Immature natural killer cell (primary cell): ENCODE results near the gene CCDC30. TPM values are rescaled to one million over a fixed set of nuclear protein-coding genes. Genes with fewer than 3 reads are reported as not detected.
"Not testable (repeated sequence)": the region's sequence is repeated elsewhere in the genome, so short reads cannot be mapped to it uniquely, and the experiment has no call there.

Experiments
- DNase-seq, 3 donors: peaks; one replicate each; pipeline ENCODE4 v3.0.0; 2022; ENCODE audit warnings: mixed read lengths in 1 of 3
- H3K27ac Mint-ChIP-seq, 6 donors: one replicate each; pipeline ENCODE4 v1.8.0; 2020; ENCODE audit warnings: mixed read lengths in 6 of 6, mild to moderate bottlenecking in 5 of 6, inconsistent platforms in 4 of 6, moderate library complexity in 3 of 6
- H3K27me3 Mint-ChIP-seq, 3 donors: one replicate each; pipeline ENCODE4 v1.8.0; 2020 to 2021; ENCODE audit warnings: low read depth in 3 of 3, mild to moderate bottlenecking in 3 of 3, mixed read lengths in 3 of 3, moderate library complexity in 3 of 3, inconsistent platforms in 1 of 3
- H3K36me3 Mint-ChIP-seq, 3 donors: one replicate each; pipeline ENCODE4 v1.8.0; 2020; ENCODE audit warnings: mixed read lengths in 3 of 3, inconsistent platforms in 2 of 3, mild to moderate bottlenecking in 2 of 3
- H3K4me1 Mint-ChIP-seq, 2 donors: one replicate each; pipeline ENCODE4 v1.8.0; 2020; ENCODE audit warnings: inconsistent platforms in 2 of 2, mild to moderate bottlenecking in 2 of 2, mixed read lengths in 2 of 2, moderate library complexity in 1 of 2
- H3K4me3 Mint-ChIP-seq, 5 donors: one replicate each; pipeline ENCODE4 v1.8.0; 2020; ENCODE audit warnings: mild to moderate bottlenecking in 5 of 5, mixed read lengths in 5 of 5, inconsistent platforms in 3 of 5, moderate library complexity in 3 of 5
- H3K9me3 Mint-ChIP-seq, 6 donors: one replicate each; pipeline ENCODE4 v1.8.0; 2020; ENCODE audit warnings: mild to moderate bottlenecking in 6 of 6, mixed read lengths in 6 of 6, inconsistent platforms in 4 of 6, moderate library complexity in 3 of 6
- polyA plus RNA-seq, 3 donors: library from polyadenylated mRNA; unstranded; fragments of 300-500 nt; fragmentation: Illumina TruSeq; gene quantifications; one replicate each; pipeline ENCODE4 v1.2.3, GENCODE V29; 2021

The CCDC30 gene
- polyA plus RNA-seq, 3 donors from 2014 or later: 2.7 TPM; not detected in 1

DNA sequence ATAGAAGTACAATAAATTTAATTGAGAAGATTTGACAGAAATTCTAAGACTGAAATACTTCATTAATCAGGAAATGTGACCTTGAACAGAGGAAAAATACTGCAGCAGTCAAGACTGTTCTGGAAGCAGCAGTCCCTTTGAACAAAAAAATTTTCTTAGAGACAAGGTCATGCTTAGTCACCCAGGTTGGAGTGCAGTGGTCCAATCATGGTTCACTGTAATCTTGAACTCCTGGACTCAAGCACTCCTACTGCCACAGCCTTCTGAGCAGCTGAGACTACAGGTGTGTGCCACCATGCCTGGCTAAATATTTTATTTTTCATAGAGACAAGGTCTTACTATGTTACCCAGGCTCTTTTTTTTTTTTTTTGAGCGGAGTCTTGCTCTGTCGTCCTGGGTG lies 1.9 kb upstream of the CCDC30 start:
- peak overlapping the region in 1 of 5 donors; percentile 18 for H3K4me3 Mint-ChIP-seq
- peaks cover 0 to under 1% (median 0%) of the 10 kb centered on the region in 6 donors for H3K9me3 Mint-ChIP-seq
- peaks cover 39 to 56% of the 10 kb centered on the region in 2 donors for H3K4me1 Mint-ChIP-seq
- H3K36me3 Mint-ChIP-seq: peaks cover 22 to 30% (median 23%) of the 10 kb centered on the region in 3 donors
- H3K27ac Mint-ChIP-seq: peak overlapping the region in 5 of 6 donors; percentile 65 to 97 (median 83)
- no peak for DNase-seq
- peaks cover 16 to 21% (median 19%) of the 10 kb centered on the region in 3 donors for H3K27me3 Mint-ChIP-seq

DNA sequence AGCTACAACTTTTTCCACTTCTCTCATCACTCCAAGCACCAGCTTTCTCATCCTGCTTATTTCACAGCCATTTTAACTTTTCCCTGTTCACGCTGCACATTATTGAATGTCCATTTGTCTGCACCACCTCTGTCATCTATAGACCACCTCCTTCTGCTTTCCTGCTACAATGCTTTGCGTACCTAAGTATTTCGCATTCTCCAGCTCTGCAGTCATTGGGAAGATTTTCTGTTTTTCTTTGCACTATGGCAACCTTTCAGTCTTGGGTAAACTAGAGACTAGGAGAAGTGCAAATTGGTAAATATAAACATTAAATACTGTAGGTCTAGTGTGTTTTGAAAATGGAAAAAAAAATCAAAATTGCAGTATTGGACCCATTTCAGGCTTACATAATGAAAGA lies 835 bp downstream of the CCDC30 start:
- peak overlapping the region; percentile 84 to 97 (median 94) for H3K27ac Mint-ChIP-seq
- peaks cover 17 to 28% (median 21%) of the 10 kb centered on the region in 3 donors for H3K36me3 Mint-ChIP-seq

DNA sequence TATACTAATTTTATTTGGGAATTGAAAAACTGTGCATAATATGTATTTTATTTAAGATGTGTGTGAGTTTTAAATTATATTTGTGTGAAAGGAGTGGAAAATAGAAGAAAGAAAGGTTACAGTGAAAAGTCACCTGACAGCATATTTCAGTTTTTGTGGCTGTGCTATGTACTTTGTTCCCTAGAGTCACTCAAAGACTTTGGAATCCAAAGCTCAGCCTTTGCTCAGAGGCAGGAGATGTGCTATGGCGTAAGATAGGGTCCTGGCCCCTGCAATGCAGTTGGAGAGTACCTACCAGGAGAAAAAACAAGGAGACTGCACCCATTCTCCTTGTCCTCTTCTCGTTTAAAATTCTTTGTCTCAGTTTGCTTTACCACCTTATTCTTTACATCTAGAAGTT lies 2.9 kb downstream of the CCDC30 start:
- Mint-ChIP-seq H3K27me3 (peaks cover 9 to 17% (median 13%) of the 10 kb centered on the region in 3 donors), H3K27ac (no peak overlapping the region), H3K9me3 (no peaks in the 10 kb centered on the region), H3K4me1 (peaks cover 23 to 24% of the 10 kb centered on the region in 2 donors), H3K36me3 (peaks cover 9 to 17% (median 17%) of the 10 kb centered on the region in 3 donors), H3K4me3 (no peak overlapping the region)
- DNase-seq: no peak

More for the DNA sequence above, 835 bp downstream of the CCDC30 start:
- H3K4me1 Mint-ChIP-seq: peaks cover 24 to 35% of the 10 kb centered on the region in 2 donors
- DNase-seq: no peak
- H3K27me3 Mint-ChIP-seq: peaks cover 9 to 15% (median 13%) of the 10 kb centered on the region in 3 donors
- no peaks in the 10 kb centered on the region for H3K9me3 Mint-ChIP-seq
- peak overlapping the region; percentile 89 to 92 (median 90) for H3K4me3 Mint-ChIP-seq

DNA sequence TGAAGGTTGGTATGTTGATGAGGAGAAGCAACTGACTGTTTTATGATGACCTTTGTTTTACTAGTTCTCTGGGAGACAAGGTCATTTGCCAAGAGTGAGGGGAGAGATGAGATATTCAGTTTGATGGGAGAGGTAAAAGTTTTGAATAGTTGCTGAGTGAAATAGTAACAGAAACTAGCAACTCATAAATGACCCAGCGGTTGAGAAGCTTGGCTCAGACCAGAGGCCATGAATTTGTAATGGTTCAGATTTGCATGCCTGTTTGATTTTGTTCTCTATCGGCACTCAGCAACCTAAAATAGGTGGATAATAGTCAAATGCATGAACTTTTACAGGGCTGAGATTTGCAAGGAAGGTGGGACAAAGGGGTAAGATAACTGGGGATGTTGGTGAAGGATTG lies 6.6 kb downstream of the CCDC30 start:
- no peak overlapping the region for H3K27ac Mint-ChIP-seq
- no peaks in the 10 kb centered on the region for H3K4me1 Mint-ChIP-seq
- H3K4me3 Mint-ChIP-seq: no peak overlapping the region

DNA sequence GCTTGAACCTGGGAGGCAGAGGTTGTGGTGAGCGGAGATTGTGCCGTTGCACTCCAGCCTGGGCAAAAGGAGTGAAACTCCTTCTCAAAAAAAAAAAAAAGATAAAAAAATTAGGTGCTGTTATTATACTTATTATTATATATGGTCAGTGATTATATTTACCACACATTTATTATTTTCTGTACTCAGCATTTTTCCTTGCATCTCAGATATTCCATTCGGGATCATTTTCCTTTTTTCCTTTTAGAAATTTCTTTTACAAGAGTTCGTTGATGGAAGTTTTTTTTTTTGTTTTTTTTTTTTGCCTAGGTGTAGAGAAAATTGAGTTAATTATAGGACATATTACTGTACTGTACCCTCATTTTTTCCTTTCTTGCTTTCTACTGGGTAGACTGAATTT lies 13.5 kb downstream of the CCDC30 start:
- H3K27ac Mint-ChIP-seq: no peak overlapping the region
- H3K4me3 Mint-ChIP-seq: no peak overlapping the region
- no peaks in the 10 kb centered on the region for H3K4me1 Mint-ChIP-seq
- DNase-seq: no peak
- no peaks in the 10 kb centered on the region for H3K9me3 Mint-ChIP-seq
- H3K36me3 Mint-ChIP-seq: peaks cover 3 to 11% (median 6%) of the 10 kb centered on the region in 3 donors
- peaks cover 0 to 1% (median 0%) of the 10 kb centered on the region in 3 donors for H3K27me3 Mint-ChIP-seq

More for the DNA sequence above, 6.6 kb downstream of the CCDC30 start:
- H3K36me3 Mint-ChIP-seq: peaks cover 11 to 23% (median 16%) of the 10 kb centered on the region in 3 donors
- no peak for DNase-seq
- H3K27me3 Mint-ChIP-seq: peaks cover 0 to 2% (median 0%) of the 10 kb centered on the region in 3 donors
- H3K9me3 Mint-ChIP-seq: no peaks in the 10 kb centered on the region

DNA sequence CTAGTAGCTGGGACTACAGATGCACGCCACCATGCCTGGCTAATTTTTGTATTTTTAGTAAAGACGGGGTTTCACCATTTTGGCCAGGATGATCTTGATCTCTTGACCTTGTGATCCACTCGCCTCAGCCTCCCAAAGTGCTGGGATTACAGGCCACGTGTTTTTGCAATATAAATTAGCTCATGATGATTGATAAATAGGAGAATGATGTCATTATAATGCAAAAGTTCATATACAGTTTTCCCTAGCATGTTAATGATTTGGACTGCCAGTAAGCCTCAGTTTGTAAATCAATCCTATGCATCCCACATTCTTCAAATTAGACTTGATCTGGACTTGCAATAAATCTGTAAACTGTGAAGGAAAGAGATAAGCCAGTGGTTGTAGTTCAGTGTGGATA lies 14.3 kb downstream of the CCDC30 start:
- not testable (repeated sequence) for H3K27ac Mint-ChIP-seq, H3K4me3 Mint-ChIP-seq, H3K4me1 Mint-ChIP-seq, DNase-seq, H3K9me3 Mint-ChIP-seq, H3K27me3 Mint-ChIP-seq
- H3K36me3 Mint-ChIP-seq: peaks cover 4 to 11% (median 9%) of the 10 kb centered on the region in 3 donors

DNA sequence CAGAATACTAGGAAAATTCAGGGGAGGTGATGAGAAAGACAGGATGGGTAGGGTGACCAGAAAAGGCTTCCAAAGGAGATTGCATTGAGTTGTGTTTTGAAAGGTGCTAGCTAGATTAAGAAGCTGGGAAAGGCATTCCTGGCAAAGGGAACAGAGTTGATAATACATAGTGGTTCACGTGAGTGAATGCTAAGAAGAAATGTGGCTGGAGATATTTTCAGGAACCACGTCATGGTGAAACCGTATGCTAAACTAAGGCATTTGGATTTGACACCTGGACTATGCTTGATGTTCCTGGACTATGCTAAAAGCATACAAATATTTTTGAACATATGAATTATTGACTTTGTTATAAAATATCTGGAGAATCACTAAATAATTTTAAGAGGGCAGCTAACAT lies 14.7 kb downstream of the CCDC30 start:
- H3K9me3 Mint-ChIP-seq: no peaks in the 10 kb centered on the region
- peaks cover 8 to 15% (median 13%) of the 10 kb centered on the region in 3 donors for H3K36me3 Mint-ChIP-seq
- H3K27ac Mint-ChIP-seq: peak overlapping the region in 1 of 6 donors; percentile 10
- no peak for DNase-seq
- peaks cover 0 to 1% (median 0%) of the 10 kb centered on the region in 3 donors for H3K27me3 Mint-ChIP-seq
- H3K4me3 Mint-ChIP-seq: no peak overlapping the region
- H3K4me1 Mint-ChIP-seq: no peaks in the 10 kb centered on the region

DNA sequence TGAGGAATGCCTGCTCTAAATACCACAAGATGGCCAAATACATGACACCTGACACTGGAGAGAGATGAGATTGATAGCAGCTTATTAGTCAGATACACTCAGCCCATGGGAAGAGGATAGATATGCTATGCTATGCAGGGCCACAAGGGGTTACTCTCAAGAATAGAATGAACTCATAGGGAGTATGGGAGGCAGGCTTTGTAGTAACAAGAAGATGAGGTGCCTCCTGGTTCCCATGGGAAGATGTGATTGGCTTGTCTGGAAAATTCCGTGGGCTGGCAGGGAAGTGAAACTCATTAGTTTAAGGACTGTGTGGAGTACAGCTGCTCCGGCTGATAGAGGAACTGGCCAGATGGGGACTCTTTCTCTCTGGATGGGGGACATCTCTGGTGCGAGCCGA lies 16.5 kb downstream of the CCDC30 start:
- H3K27me3 Mint-ChIP-seq: peaks cover 0 to 1% (median 0%) of the 10 kb centered on the region in 3 donors
- H3K4me3 Mint-ChIP-seq: no peak overlapping the region
- no peaks in the 10 kb centered on the region for H3K4me1 Mint-ChIP-seq
- no peaks in the 10 kb centered on the region for H3K9me3 Mint-ChIP-seq
- DNase-seq: no peak
- no peak overlapping the region for H3K27ac Mint-ChIP-seq
- peaks cover 12 to 14% (median 13%) of the 10 kb centered on the region in 3 donors for H3K36me3 Mint-ChIP-seq

DNA sequence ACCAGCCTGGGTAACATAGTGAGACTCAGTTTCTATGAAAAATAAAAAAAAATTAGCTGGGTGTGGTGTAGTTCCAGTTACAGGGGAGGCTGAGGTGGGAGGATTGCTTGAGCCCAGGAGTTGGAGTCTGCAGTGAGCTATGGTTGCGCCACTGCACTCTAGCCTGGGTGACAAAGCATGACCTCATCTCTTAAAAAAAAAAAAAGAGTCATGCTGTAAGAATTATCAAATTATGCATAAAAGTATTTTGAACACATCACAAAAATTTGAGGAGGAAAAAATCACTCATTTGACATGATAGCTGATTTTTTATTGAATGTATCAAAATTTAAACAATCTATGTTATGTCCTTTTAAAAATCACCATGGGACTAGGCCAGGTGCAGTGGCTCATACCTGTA lies 17.8 kb downstream of the CCDC30 start:
- no peak overlapping the region for H3K27ac Mint-ChIP-seq
- H3K9me3 Mint-ChIP-seq: no peaks in the 10 kb centered on the region
- peaks cover 0 to 1% (median 0%) of the 10 kb centered on the region in 3 donors for H3K27me3 Mint-ChIP-seq
- no peak for DNase-seq
- no peak overlapping the region for H3K4me3 Mint-ChIP-seq
- H3K36me3 Mint-ChIP-seq: peaks cover 12 to 17% (median 13%) of the 10 kb centered on the region in 3 donors
- no peaks in the 10 kb centered on the region for H3K4me1 Mint-ChIP-seq

DNA sequence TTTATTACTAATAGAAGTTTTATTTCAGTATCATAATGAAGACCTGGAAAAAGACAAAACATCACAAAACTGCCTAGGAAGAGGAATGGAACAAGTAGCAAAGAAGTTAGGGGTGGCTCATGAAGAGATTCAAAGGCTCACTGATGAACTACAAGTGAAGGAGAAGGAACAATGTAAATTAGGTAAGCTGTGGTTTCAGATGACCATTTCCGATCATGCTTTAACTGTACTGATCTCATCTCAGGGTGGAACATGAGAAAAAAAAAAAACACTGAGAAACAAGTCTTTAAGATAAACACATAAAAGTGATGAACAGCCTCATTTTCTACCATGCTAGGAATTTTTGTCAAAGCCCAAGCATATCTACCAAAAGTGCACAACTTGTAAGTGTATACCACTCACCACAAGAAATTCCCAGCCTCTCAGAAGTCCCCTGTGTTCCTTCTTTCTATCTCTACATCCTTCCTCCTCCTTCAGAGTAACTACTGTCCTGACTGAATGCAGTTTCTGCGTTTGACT lies 19.6 kb downstream of the CCDC30 start:
- H3K27me3 Mint-ChIP-seq: peaks cover 0 to 1% (median 0%) of the 10 kb centered on the region in 3 donors
- H3K36me3 Mint-ChIP-seq: peaks cover 12 to 23% (median 21%) of the 10 kb centered on the region in 3 donors
- H3K4me1 Mint-ChIP-seq: no peaks in the 10 kb centered on the region
- H3K27ac Mint-ChIP-seq: no peak overlapping the region
- no peak for DNase-seq
- no peaks in the 10 kb centered on the region for H3K9me3 Mint-ChIP-seq
- H3K4me3 Mint-ChIP-seq: no peak overlapping the region

DNA sequence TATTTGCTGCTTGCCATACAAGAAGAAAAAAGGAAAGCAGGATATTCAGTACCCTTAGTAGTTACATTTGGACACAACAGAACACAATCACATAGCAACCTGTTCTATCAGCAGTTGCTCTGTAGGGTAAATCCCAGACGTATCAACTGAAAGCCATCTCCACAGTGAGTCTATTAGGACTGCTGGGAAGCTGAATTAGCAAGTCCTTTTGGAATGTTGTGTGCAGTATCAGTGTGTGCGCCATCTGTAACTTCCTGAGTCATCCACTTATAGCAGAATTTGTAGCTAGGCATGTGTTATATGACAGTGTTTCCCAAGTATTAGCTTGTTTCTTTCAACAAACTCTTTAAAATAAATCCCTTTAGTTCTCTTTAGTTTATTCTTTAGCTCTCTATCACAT lies 21.3 kb downstream of the CCDC30 start:
- Mint-ChIP-seq H3K4me1 (no peaks in the 10 kb centered on the region), H3K9me3 (no peaks in the 10 kb centered on the region), H3K27ac (no peak overlapping the region), H3K4me3 (no peak overlapping the region), H3K27me3 (peaks cover 0 to 1% (median 0%) of the 10 kb centered on the region in 3 donors), H3K36me3 (peaks cover 12 to 24% (median 23%) of the 10 kb centered on the region in 3 donors)
- DNase-seq: no peak

DNA sequence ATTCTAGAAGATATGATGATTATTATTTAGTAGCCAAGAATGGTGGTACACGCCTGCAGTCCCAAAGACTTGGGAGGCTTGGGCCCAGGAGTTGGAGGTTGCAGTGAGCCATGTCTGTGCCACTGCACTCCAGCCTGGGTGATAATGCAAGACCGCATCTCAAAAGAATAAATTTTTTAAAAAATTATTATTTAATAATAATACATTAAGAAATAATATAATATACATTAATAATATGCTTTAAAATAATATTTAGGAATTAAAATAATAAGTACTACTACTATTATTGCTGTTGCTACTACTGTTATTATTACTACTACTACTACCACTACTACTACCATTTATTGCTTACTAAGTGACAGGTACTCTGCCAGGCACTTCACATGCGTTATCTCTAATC lies 27.2 kb downstream of the CCDC30 start:
- DNase-seq: no peak
- Mint-ChIP-seq H3K4me3 (no peak overlapping the region), H3K36me3 (peaks cover 13 to 32% (median 31%) of the 10 kb centered on the region in 3 donors), H3K4me1 (no peaks in the 10 kb centered on the region), H3K9me3 (peaks cover 0 to 5% (median 0%) of the 10 kb centered on the region in 6 donors), H3K27me3 (no peaks in the 10 kb centered on the region), H3K27ac (no peak overlapping the region)

DNA sequence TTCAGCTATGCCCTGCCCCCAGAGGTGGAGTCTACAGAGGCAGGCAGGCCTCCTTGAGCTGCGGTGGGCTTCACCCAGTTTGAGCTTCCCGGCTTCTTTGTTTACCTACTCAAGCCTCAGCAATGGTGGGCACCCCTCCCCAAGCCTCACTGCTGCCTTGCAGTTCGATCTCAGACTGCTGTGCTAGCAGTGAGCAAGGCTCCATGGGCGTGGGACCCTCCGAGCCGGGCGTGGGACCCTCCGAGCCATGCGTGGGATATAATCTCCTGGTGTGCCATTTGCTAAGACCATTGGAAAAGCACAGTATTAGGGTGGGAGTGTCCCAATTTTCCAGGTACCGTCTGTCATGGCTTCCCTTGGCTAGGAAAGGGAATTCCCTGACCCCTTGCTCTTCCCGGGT lies 38.9 kb downstream of the CCDC30 start:
- not testable (repeated sequence) for H3K4me1 Mint-ChIP-seq, H3K4me3 Mint-ChIP-seq, H3K27ac Mint-ChIP-seq, DNase-seq, H3K27me3 Mint-ChIP-seq
- H3K9me3 Mint-ChIP-seq: peaks cover 15 to 46% (median 40%) of the 10 kb centered on the region in 6 donors
- H3K36me3 Mint-ChIP-seq: peaks cover 39 to 63% (median 62%) of the 10 kb centered on the region in 3 donors

DNA sequence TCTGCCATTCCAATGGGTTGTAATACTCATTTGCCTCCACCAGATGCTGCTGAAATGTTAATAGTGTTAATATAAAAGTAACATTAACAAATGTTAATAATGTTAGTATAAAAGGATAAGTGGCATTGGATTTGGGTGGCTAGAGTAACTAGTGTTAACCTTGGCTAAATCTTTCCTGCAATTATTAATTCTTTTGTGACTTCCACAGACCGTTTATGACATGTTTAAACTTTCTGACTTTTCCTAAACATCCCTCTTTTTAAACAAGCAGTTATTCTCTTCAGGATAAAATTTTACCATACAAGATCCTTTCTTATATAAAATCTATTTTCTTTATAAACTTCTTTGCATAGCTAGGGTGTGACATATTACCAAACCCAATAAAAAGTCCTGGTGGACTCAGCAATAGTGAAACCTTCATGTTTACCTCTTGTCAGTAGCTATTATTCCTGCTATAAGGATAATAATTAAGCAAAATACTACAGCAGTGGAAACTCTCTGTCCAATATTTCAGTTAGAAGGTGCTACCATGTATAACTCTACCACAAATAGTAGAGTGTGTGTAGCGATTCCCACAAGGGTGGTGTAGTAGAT lies 41.5 kb downstream of the CCDC30 start:
- no peak overlapping the region for H3K4me3 Mint-ChIP-seq
- no peaks in the 10 kb centered on the region for H3K4me1 Mint-ChIP-seq
- no peak overlapping the region for H3K27ac Mint-ChIP-seq
- H3K27me3 Mint-ChIP-seq: peaks cover 0 to 2% (median 1%) of the 10 kb centered on the region in 3 donors
- no peak for DNase-seq
- peaks cover 49 to 73% (median 68%) of the 10 kb centered on the region in 3 donors for H3K36me3 Mint-ChIP-seq
- H3K9me3 Mint-ChIP-seq: peaks cover 19 to 67% (median 61%) of the 10 kb centered on the region in 6 donors
